ENCODE measurements around the gene PLAU. TPM values are rescaled to one million over a fixed set of nuclear protein-coding genes. Genes with fewer than 3 reads are reported as not detected.

The PLAU gene
- total and polyA plus RNA-seq, 2 of the 4 experiments (the other 2 are of a cell fraction) = 123 to 283 TPM

- TF ChIP-seq, protein P1, sequence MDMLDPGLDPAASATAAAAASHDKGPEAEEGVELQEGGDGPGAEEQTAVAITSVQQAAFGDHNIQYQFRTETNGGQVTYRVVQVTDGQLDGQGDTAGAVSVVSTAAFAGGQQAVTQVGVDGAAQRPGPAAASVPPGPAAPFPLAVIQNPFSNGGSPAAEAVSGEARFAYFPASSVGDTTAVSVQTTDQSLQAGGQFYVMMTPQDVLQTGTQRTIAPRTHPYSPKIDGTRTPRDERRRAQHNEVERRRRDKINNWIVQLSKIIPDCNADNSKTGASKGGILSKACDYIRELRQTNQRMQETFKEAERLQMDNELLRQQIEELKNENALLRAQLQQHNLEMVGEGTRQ (IDR thresholded peaks at IDR 0.05; ENCODE audit: low read depth, low read length) = no peak; the same call in 1 of the 2 replicates
- TF ChIP-seq MXI1 (IDR thresholded peaks at IDR 0.05; ENCODE audit: borderline replicate concordance, low read depth, low read length) (peak; percentile 69; the same call in 1 of the 2 replicates), NFE2L2 (IDR thresholded peaks at IDR 0.05; ENCODE audit: low read depth, low read length) (no peak)
Observed at GRCh38 chr10:73965890-73966768, 55.2 kb downstream of the PLAU start (continued).

DNA sequence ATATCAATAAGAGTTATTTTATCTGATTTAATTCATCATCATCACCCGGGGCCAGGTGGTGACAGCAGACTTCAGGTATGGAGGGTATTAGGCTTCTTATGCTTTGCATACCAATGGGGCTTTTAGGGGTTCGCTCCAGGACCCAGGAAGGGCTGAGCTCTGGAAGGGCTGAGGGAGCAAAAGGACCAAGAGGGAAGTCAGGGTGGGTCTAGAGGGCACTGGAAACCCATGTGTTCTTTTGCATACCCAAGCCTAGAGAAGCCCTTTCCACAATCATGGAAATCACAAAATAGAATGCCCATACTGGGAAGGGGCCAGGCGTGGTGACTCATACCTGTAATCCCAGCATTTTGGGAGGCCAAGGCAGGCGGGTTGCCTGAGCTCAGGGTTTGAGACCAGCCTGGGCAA is 56.1 kb downstream of the PLAU start:
- ChIA-PET CTCF (interaction anchor here (0.7 to 1.7 kb wide), 2 partner anchors 32 to 43 kb away, joined by 3 to 7 read pairs; partner anchors contain the start of gene VCL), POLR2A (ENCODE audit: unreplicated experiment) (no interaction called here)
- no peak overlapping the region for H3K4me2 ChIP-seq (ENCODE audit: low read depth, low read length)
- H3K9me3 ChIP-seq (ENCODE audit: control insufficient read depth, insufficient read depth, low read length) = no peaks in the 10 kb centered on the region
- peak overlapping the region; percentile 85 for H4K91ac ChIP-seq (ENCODE audit: insufficient read depth, low read depth, low read length)
- no peak overlapping the region for H2AFZ ChIP-seq (replicated peaks; ENCODE audit: low read length, poor library complexity)
- H3K36me3 ChIP-seq (ENCODE audit: control insufficient read depth, insufficient read depth, low read length) = no peaks in the 10 kb centered on the region
- DNase-seq (no peak), ATAC-seq (ENCODE audit: low read depth) (no peak)
- no peaks in the 10 kb centered on the region for H4K20me1 ChIP-seq (ENCODE audit: insufficient read depth, low read length)
- H3K4me1 ChIP-seq (ENCODE audit: control insufficient read depth, insufficient read depth, low read length) = peaks cover 22% of the 10 kb centered on the region
- H3K56ac ChIP-seq (ENCODE audit: extremely low read depth, insufficient read depth, low read length) = peak overlapping the region; percentile 23; the same call in 1 of the 2 replicates
- peak overlapping the region; percentile 47 for H2AK9ac ChIP-seq (replicated peaks; ENCODE audit: low read depth, low read length, poor library complexity)
- peak overlapping the region; percentile 77 for H2BK5ac ChIP-seq (ENCODE audit: low read depth, low read length, poor library complexity, severe bottlenecking)
- H3K18ac ChIP-seq (ENCODE audit: low read depth, low read length) = peak overlapping the region; percentile 7
- H2BK15ac ChIP-seq (ENCODE audit: low read depth, low read length) = peak overlapping the region; percentile 99
- H4K5ac ChIP-seq (ENCODE audit: low read depth, low read length) = peak overlapping the region; percentile 65
- H2BK20ac ChIP-seq (ENCODE audit: low read depth, low read length) = peak overlapping the region; percentile 69
- H3K4ac ChIP-seq (ENCODE audit: low read depth, low read length) = peak overlapping the region; percentile 94
- in situ Hi-C loops (cut with MboI; ENCODE audit: low sequenced_read_pairs) = no loop called here
- H3K14ac ChIP-seq (replicated peaks; ENCODE audit: low read depth, low read length) = peak overlapping the region; percentile 96
- H3K9me1 ChIP-seq (ENCODE audit: insufficient read depth, low read length) = peaks cover 25% of the 10 kb centered on the region
- H2AK5ac ChIP-seq (ENCODE audit: low read depth, low read length) = peak overlapping the region; percentile 93
- dilution Hi-C loops (cut with HindIII; ENCODE audit: low sequenced_read_pairs, unreplicated experiment) = no loop called here
- BruUV-seq (replicated peaks) = no TSS peak
- WGBS, 2 experiments (ENCODE audit: extremely low coverage in 2 of 2, insufficient read length in 1 of 2) = no CpG with 5 or more reads among the region's 4 CpGs
- H3K23ac ChIP-seq (ENCODE audit: low read depth, low read length) = peak overlapping the region; percentile 95
- no peak overlapping the region for H3K4me3 ChIP-seq (ENCODE audit: insufficient read depth, low read depth, low read length)
- H2BK120ac ChIP-seq (ENCODE audit: low read depth, low read length) = peak overlapping the region; percentile 90
- H3K27me3 ChIP-seq (ENCODE audit: control insufficient read depth, insufficient read depth, low read length) = no peaks in the 10 kb centered on the region
- H3K27ac ChIP-seq (ENCODE audit: insufficient read depth, low read length) = peak overlapping the region; percentile 78
- H3K9ac ChIP-seq (ENCODE audit: low read depth, low read length) = no peak overlapping the region
- no peak for TF ChIP-seq RCOR1 (IDR thresholded peaks at IDR 0.05; ENCODE audit: insufficient replicate concordance, low read length)
- TF ChIP-seq CHD1 (IDR thresholded peaks at IDR 0.05; ENCODE audit: low read depth, low read length) = no peak
- no peak for TF ChIP-seq RAD21 (IDR thresholded peaks at IDR 0.05; ENCODE audit: low read length)
- H4K8ac ChIP-seq (ENCODE audit: low read depth in 2 of 2, low read length in 2 of 2) = peak overlapping the region; percentile 21 to 94
- intact Hi-C loops (cut with micrococcal nuclease) = no loop called here
- H3K79me1 ChIP-seq (ENCODE audit: low read depth in 1 of 2, low read length in 2 of 2) = peaks cover 0 to 25% of the 10 kb centered on the region in 2 experiments; a peak in 2 of 4 replicates
